ENCODE results near the gene AFF3. TPM values are rescaled to one million over a fixed set of nuclear protein-coding genes. Genes with fewer than 3 reads are reported as not detected.

AFF3 gene
- total RNA-seq, 4 donors from 2014 or later: 9.0 to 20.2 (median 14.5) TPM

- Histone ChIP-seq H3K4me1 (no peaks in the 10 kb centered on the region), H3K4me3 (no peak overlapping the region), H3K9me3 (no peaks in the 10 kb centered on the region), H3K36me3 (no peaks in the 10 kb centered on the region), H3K27me3 (no peaks in the 10 kb centered on the region), H3K27ac (no peak overlapping the region)
- DNase-seq: no peak
- intact Hi-C loops (cut with DNase I; ENCODE audit: low total_unique reads): no loop called here
- 50 to 52% methylated on average over 1 to 2 of the region's 2 CpGs for WGBS, 2 donors (ENCODE audit: low coverage in 1 of 2)
- in situ Hi-C loops (cut with MboI; ENCODE audit: low pct_ligation_motif_present in 1 of 4, low pct_unique_long_range_greater_than_20kb in 1 of 4, low sequenced_read_pairs in 3 of 4): no loop called here
- no peak for TF ChIP-seq POLR2A (IDR thresholded peaks at IDR 0.05)
- TF ChIP-seq EP300 (IDR thresholded peaks at IDR 0.05; ENCODE audit: low read depth): no peak
- no peak for TF ChIP-seq CTCF (IDR thresholded peaks at IDR 0.05)
- no peak for TF ChIP-seq POLR2AphosphoS5 (IDR thresholded peaks at IDR 0.05)
Observed at GRCh38 chr2:99748344-99748743, 394.0 kb downstream of the AFF3 start.

GRCh38 chr2:99747842-99748241, 394.5 kb downstream of the AFF3 start:
- in situ Hi-C loops (cut with MboI; ENCODE audit: low pct_ligation_motif_present in 1 of 4, low pct_unique_long_range_greater_than_20kb in 1 of 4, low sequenced_read_pairs in 3 of 4) (no loop called here), intact Hi-C loops (cut with DNase I; ENCODE audit: low total_unique reads) (no loop called here)
- no peak for DNase-seq
- Histone ChIP-seq H3K27ac (no peak overlapping the region), H3K27me3 (no peaks in the 10 kb centered on the region), H3K4me1 (no peaks in the 10 kb centered on the region), H3K9me3 (no peaks in the 10 kb centered on the region), H3K36me3 (no peaks in the 10 kb centered on the region), H3K4me3 (no peak overlapping the region)
- TF ChIP-seq POLR2AphosphoS5 (IDR thresholded peaks at IDR 0.05) (no peak), CTCF (IDR thresholded peaks at IDR 0.05) (no peak), POLR2A (IDR thresholded peaks at IDR 0.05) (no peak), EP300 (IDR thresholded peaks at IDR 0.05; ENCODE audit: low read depth) (no peak)
- 64 to 67% methylated on average over 1 to 3 of the region's 3 CpGs for WGBS, 2 donors (ENCODE audit: low coverage in 1 of 2)

GRCh38 chr2:99743146-99743545, 399.2 kb downstream of the AFF3 start:
- H3K4me1 ChIP-seq: no peaks in the 10 kb centered on the region
- no peaks in the 10 kb centered on the region for H3K9me3 ChIP-seq
- TF ChIP-seq POLR2A (IDR thresholded peaks at IDR 0.05) (no peak), EP300 (IDR thresholded peaks at IDR 0.05; ENCODE audit: low read depth) (no peak), CTCF (IDR thresholded peaks at IDR 0.05) (no peak), POLR2AphosphoS5 (IDR thresholded peaks at IDR 0.05) (no peak)
- H3K36me3 ChIP-seq: no peaks in the 10 kb centered on the region
- no peak overlapping the region for H3K27ac ChIP-seq
- intact Hi-C loops (cut with DNase I; ENCODE audit: low total_unique reads) (no loop called here), in situ Hi-C loops (cut with MboI; ENCODE audit: low pct_ligation_motif_present in 1 of 4, low pct_unique_long_range_greater_than_20kb in 1 of 4, low sequenced_read_pairs in 3 of 4) (no loop called here)
- H3K27me3 ChIP-seq: no peaks in the 10 kb centered on the region
- DNase-seq: no peak
- WGBS, 2 donors (ENCODE audit: low coverage in 1 of 2): 81 to 86% methylated on average over 3 to 7 of the region's 7 CpGs
- no peak overlapping the region for H3K4me3 ChIP-seq

- intact Hi-C loops (cut with DNase I; ENCODE audit: low total_unique reads) (no loop called here), in situ Hi-C loops (cut with MboI; ENCODE audit: low pct_ligation_motif_present in 1 of 4, low pct_unique_long_range_greater_than_20kb in 1 of 4, low sequenced_read_pairs in 3 of 4) (no loop called here)
- Histone ChIP-seq H3K9me3 (no peaks in the 10 kb centered on the region), H3K27me3 (no peaks in the 10 kb centered on the region), H3K4me3 (no peak overlapping the region), H3K4me1 (no peaks in the 10 kb centered on the region), H3K27ac (no peak overlapping the region), H3K36me3 (no peaks in the 10 kb centered on the region)
- 80% methylated on average over 1 of the region's 1 CpG for WGBS, 2 donors (ENCODE audit: low coverage in 1 of 2)
- DNase-seq: no peak
- no peak for TF ChIP-seq CTCF (IDR thresholded peaks at IDR 0.05)
- no peak for TF ChIP-seq POLR2A (IDR thresholded peaks at IDR 0.05)
- TF ChIP-seq POLR2AphosphoS5 (IDR thresholded peaks at IDR 0.05): no peak
- no peak for TF ChIP-seq EP300 (IDR thresholded peaks at IDR 0.05; ENCODE audit: low read depth)
Observed at GRCh38 chr2:99737537-99737936, 404.9 kb downstream of the AFF3 start.
